Activated T-helper 1 cell treated with anti-CD3 and anti-CD28 coated beads, Interleukin-12 subunit alpha, Interleukin-12 subunit beta, Interleukin-2, Interleukin-4 antibody, amounts not matched to agents 30 ng/mL and 10 ng/mL and 1 ng/mL, durations not matched to agents 14 hours and 24 hours and 36 hours (primary cell): ENCODE measurements around the gene DNAJC5. TPM values are rescaled to one million over a fixed set of nuclear protein-coding genes. Genes with fewer than 3 reads are reported as not detected.

Source experiments
- DNase-seq: peaks from one replicate; pipeline ENCODE4 v3.0.0; 2021; ENCODE audit warnings: low spot score
- H3K27ac Mint-ChIP-seq: one replicate; pipeline ENCODE4 v1.8.0; 2021; ENCODE audit warnings: mild to moderate bottlenecking, mixed read lengths
- H3K27me3 Mint-ChIP-seq: one replicate; pipeline ENCODE4 v1.8.0; 2022; ENCODE audit warnings: mild to moderate bottlenecking, moderate library complexity, mixed read lengths; ENCODE audit not compliant: insufficient read depth
- H3K36me3 Mint-ChIP-seq: one replicate; pipeline ENCODE4 v1.8.0; 2021; ENCODE audit warnings: low read depth, mixed read lengths
- H3K4me1 Mint-ChIP-seq: one replicate; pipeline ENCODE4 v1.8.0; 2021; ENCODE audit warnings: low read depth, mixed read lengths
- H3K4me3 Mint-ChIP-seq: one replicate; pipeline ENCODE4 v1.8.0; 2021; ENCODE audit warnings: mild to moderate bottlenecking, moderate library complexity, mixed read lengths
- H3K9me3 Mint-ChIP-seq: one replicate; pipeline ENCODE4 v1.8.0; 2021; ENCODE audit warnings: mixed read lengths
- intact Hi-C: fragments of 100-400 bp; cut with micrococcal nuclease; formaldehyde crosslinking; loops from one replicate; pipeline ENCODE4 v1.15.1; 2024
- total RNA-seq: library from RNA; stranded (reverse); gene quantifications from 2 replicates; pipeline ENCODE4 v1.2.3, GENCODE V29; 2022

The DNAJC5 gene
- total RNA-seq, 1 donor from 2014 or later: 47.5 TPM

DNA sequence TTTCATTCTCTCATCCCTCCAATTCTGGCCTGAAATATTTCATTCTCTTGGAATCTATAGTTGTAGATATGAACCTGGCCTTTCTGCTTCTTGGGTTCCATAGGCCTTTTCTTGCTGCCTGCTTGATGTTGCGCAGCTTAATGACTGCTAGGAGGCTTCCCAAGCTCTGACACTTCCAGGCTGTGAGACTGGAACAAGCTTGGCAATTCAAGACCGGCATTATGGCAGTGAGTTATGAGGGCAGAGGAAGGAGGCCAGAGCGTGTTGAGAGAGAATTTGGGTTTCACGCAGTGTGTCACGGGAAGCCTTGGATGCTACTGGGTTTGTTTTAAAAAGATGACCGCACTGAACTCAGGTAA, 948 bp upstream of the DNAJC5 start:
- peak overlapping the region; percentile 85 for H3K27ac Mint-ChIP-seq
- peaks cover 31% of the 10 kb centered on the region for H3K36me3 Mint-ChIP-seq
- DNase-seq: no peak
- intact Hi-C loops: loop anchor here (1.0 kb wide), 2 partner anchors 266 to 341 kb away; no protein-coding TSS in a partner anchor
- peak overlapping the region; percentile 85 for H3K4me3 Mint-ChIP-seq
- peaks cover 38% of the 10 kb centered on the region for H3K4me1 Mint-ChIP-seq
- H3K27me3 Mint-ChIP-seq: no peaks in the 10 kb centered on the region
- H3K9me3 Mint-ChIP-seq: no peaks in the 10 kb centered on the region

DNA sequence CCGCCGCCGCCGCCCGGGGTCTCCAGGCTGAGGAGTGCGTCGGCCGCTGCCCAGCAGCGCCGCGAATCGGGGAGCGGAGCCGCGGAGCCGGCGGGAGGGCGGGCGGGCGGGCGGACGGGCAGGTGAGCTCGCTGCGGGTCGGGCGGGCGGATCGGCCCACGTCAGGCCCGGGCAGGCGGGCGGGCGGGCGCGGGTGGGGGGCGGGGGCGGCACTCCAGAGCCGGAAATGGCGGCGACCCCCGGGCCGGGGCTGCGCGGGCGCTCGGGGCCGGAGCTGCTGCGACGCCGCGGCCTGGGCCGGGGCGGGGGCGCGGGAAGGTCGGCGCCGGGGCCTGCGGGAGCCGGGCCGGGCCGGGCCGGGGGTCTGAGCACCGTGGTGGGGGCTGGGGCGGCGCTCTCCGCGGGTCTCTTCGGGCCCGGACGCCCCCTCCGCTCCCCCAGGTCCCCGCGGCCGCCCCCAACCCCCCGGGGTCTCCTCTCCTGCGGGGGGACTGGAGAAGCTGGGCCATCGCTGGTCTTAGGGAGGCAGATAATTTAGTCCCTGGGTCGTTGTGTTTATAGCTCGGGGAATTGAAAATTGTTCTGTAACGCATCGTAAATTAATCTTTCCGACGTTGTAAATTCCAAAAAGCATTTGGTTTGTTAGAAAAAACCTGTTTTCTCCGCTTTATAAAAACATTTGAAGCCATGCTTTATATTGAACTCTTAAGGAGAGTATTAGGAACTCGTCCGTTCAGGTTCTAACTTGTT, 451 bp downstream of the DNAJC5 start:
- Mint-ChIP-seq H3K4me3 (peak overlapping the region; percentile 89), H3K9me3 (no peaks in the 10 kb centered on the region), H3K27me3 (no peaks in the 10 kb centered on the region), H3K27ac (peak overlapping the region; percentile 96), H3K4me1 (peaks cover 42% of the 10 kb centered on the region), H3K36me3 (peaks cover 19% of the 10 kb centered on the region)
- intact Hi-C loops: loop anchor here (1.0 to 5.0 kb wide), 3 partner anchors 61 to 182 kb away; partner anchors contain the start of genes RGS19, TCEA2 and UCKL1
- no peak for DNase-seq

DNA sequence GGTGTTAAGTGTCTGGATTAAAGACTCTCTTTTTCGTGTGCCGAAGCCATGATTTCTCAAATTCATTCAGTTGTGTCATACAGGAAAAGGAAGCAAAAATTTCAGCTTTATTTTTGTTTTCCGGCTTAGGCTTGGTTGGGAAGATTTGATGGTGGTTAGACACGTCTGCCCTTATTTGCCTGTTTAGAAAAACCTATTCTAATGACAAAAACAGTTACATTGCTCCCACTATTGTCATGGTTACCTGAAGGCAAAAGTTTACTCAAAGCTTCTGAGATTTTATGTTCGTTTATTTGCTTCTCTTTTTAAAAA, 982 bp downstream of the DNAJC5 start:
- intact Hi-C loops: loop anchor here (1.0 to 5.0 kb wide), 7 partner anchors 23 to 359 kb away; partner anchors contain the start of genes PTK6, RGS19, TCEA2 and TPD52L2
- Mint-ChIP-seq H3K9me3 (no peaks in the 10 kb centered on the region), H3K4me1 (peaks cover 45% of the 10 kb centered on the region), H3K27ac (peak overlapping the region; percentile 96), H3K4me3 (peak overlapping the region; percentile 89), H3K36me3 (peaks cover 19% of the 10 kb centered on the region), H3K27me3 (no peaks in the 10 kb centered on the region)
- no peak for DNase-seq

DNA sequence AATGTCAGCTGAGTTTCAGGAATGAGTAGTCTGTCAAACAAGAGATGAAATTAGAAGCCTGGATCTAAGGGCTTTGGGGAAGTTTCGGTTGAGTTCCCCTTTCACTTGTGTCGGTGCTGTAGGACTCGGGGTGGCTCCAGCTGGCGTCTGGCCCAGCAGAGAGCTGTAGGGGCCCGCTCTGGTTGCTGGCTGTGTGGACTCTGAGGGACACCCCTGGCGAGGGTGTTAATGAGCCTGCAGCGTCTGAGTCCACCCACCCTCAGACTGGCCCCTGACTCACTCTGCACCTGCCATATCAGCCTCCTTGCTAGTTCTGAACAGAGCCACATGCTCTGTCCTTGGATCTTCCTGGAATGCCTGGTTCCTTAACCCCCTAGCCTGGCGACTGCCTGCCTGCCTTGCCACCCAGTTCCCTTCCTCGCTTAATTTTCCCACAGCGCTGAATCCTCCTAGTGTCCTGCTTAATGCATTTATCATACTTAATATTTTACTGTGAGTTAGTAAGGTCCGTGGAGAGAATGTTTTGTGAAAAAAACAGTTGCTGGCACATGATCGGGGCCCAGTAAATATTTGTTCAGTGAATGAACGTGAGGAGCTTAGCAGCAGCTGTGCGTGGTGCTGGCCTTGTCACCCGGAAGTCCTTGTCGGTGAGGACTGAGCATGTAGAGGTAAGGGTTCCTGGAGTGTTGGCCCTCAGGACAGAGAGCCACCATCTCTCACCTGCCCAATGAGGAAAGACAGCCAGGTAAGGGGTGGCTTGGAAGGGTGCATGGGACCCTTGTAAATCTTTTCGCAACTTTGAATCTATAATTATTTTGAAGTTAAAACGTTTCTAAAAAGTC, 1.6 kb downstream of the DNAJC5 start:
- H3K27ac Mint-ChIP-seq: peak overlapping the region; percentile 96
- intact Hi-C loops: loop anchor here (1.0 to 5.0 kb wide), 5 partner anchors 24 to 359 kb away; partner anchors contain the start of genes PTK6, RGS19 and TPD52L2
- no peak for DNase-seq
- H3K4me3 Mint-ChIP-seq: peak overlapping the region; percentile 89
- H3K27me3 Mint-ChIP-seq: no peaks in the 10 kb centered on the region
- no peaks in the 10 kb centered on the region for H3K9me3 Mint-ChIP-seq
- H3K4me1 Mint-ChIP-seq: peaks cover 50% of the 10 kb centered on the region
- peaks cover 18% of the 10 kb centered on the region for H3K36me3 Mint-ChIP-seq

DNA sequence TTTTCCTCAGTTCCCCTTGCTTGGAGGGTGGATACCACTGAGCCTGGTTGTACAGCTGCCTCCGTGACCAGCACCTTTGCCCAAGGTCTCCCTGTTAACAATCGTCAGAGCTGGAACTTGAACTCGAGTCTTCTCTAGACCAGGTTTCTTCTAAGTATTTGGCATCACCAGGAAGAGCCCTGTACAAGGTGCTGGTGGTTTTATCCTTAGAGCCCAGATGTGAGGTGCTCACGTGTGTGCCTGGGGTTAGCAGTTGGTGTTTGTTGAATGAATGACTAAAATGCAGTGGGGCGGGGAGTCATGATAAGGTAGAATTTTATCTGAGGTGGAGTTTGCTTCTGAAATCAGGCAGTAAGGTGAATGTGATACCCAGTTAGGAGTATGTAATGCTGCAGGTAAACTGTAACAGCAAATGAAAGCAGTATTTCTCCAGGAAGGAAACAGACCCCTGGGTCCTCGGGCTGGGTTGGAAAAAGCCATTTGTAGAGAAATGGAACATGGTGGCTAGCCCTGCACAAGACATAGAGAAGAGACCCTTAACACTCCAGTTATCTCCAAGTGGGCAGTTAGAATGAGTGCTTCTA, 3.1 kb downstream of the DNAJC5 start:
- peaks cover 17% of the 10 kb centered on the region for H3K36me3 Mint-ChIP-seq
- intact Hi-C loops: loop anchor here (2.0 to 5.0 kb wide), 2 partner anchors 25 to 179 kb away; partner anchors contain the start of gene RGS19
- no peaks in the 10 kb centered on the region for H3K9me3 Mint-ChIP-seq
- no peaks in the 10 kb centered on the region for H3K27me3 Mint-ChIP-seq
- peaks cover 60% of the 10 kb centered on the region for H3K4me1 Mint-ChIP-seq
- no peak overlapping the region for H3K27ac Mint-ChIP-seq
- peak overlapping the region; percentile 0 for H3K4me3 Mint-ChIP-seq
- no peak for DNase-seq

DNA sequence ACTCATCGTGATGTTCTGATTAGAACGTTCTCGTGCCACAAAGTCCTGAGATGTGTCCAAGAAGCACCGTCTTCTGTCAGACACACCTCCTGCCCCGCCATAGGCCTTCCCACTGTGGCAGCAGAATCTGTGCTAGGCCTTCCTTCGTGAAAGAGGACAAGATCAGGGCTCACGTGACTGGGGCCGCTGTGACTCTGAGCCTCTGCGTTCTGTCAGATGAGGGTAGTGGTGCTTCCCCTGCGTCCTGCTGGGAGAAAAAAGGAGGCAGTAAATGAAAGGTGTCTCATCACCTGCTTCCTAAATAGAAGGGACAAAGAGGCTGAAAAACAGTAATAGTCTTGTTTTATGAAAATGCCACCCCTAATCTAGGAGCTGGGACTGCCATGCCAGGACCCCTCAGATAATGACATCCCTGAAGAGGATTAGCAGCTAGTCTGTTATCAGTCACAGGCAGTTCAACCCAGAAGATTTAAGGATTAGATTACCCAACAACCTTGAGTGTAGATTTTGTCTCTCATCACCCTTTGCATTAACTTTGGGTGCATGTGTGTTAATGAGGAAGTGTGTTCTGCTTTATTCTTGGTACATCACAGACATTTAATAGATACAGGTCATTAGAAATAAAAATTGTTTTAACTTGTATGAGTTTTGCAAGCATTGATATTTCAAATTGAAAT, 4.1 kb downstream of the DNAJC5 start:
- intact Hi-C loops: loop anchor here (5.0 kb wide), 1 partner anchor 178 kb away; the partner anchor contains the start of gene RGS19
- H3K4me3 Mint-ChIP-seq: no peak overlapping the region
- DNase-seq: no peak

DNA sequence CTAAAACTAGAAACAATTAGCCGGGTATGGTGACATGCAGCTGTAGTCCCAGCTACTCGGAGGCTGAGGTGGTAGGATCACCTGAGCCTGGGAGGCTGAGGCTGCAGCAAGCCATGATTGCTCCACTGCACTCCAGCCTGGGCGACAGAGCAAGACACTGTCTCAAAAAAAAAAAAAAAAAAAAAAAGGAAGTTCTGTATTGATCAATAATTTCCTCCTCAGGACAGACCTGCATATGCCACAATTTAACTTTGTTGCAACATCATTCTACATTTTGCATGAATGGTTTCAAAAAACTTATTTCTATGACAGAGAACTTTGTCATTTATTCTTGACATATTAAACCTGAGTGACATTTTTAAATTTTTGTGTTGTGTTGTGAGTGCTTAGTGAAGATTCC, 5.5 kb downstream of the DNAJC5 start:
- no peak for DNase-seq
- no peak overlapping the region for H3K4me3 Mint-ChIP-seq
- H3K4me1 Mint-ChIP-seq: peaks cover 66% of the 10 kb centered on the region
- no peak overlapping the region for H3K27ac Mint-ChIP-seq
- H3K27me3 Mint-ChIP-seq: no peaks in the 10 kb centered on the region
- H3K9me3 Mint-ChIP-seq: no peaks in the 10 kb centered on the region
- H3K36me3 Mint-ChIP-seq: peaks cover 17% of the 10 kb centered on the region
- intact Hi-C loops: no loop called here

More for the DNA sequence above, 4.1 kb downstream of the DNAJC5 start:
- Mint-ChIP-seq H3K9me3 (no peaks in the 10 kb centered on the region), H3K27ac (peak overlapping the region; percentile 34), H3K27me3 (no peaks in the 10 kb centered on the region), H3K4me1 (peaks cover 64% of the 10 kb centered on the region), H3K36me3 (peaks cover 17% of the 10 kb centered on the region)

DNA sequence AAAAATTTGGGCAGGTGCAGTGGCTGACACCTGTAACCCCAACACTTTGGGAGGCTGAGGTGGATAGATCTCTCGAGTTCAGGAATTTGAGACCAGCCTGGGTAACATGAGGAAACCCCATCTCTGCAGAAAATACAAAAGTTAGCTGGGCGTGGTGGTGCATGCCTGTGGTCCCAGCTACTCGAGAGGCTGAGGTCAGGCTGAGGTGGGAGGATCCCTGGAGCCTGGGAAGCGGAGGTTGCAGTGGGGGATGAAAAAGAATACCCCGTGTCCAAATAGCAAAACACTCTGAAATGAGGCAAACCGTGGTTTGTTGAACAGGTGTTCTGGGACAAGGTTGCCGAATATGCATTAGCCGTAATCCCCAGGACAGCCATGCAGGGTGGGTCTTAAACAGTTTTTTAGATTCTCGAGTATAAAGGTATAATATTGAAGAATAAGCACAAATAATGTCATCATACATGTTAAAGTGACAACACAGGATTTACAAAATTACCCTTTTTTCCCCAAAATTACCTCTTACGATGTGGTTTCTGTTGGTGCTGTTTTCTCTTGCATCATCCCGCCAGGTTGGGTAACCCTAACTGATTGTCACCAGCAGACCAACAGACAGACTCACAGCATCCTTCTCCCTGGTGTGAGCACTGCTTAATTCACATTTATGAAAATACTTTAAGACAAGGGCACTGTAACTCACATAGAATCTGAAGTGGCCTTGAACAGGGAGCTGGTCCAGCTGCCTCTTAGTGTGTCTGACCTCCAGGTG, 9.1 kb downstream of the DNAJC5 start:
- H3K27me3 Mint-ChIP-seq: no peaks in the 10 kb centered on the region
- peaks cover 39% of the 10 kb centered on the region for H3K4me1 Mint-ChIP-seq
- intact Hi-C loops: no loop called here

DNA sequence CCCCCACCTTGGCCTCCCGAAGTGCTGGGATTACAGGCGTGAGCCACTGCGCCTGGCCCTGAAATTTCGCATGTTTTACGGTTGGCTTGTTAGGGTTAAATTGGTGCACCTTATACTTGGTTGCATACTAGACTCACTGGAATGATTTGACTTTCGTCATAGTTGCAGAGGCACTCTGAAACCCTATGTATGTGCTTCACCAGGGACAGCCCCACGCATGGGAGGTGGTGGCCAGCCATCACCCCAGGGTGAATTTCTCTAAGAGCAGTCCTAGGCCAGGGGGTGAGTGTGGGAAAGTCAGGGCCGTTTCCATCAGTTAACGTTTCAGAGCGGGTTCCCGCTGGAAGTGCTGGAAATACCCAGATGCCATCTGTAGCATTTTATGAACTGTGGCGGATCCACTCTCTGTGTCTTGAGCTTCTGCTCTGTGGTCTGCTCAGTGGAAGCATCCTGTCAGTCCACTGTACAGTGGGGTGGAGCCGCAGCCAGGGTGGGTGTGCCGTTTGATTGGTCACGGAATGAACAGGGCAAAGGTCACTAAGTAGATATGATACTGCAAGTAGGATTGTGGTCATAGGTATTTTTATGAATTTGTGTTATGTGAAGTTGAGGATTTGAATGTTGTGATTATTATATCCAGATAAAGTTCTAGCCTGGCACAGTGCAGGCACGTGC, 13.2 kb downstream of the DNAJC5 start:
- Mint-ChIP-seq H3K27me3 (no peaks in the 10 kb centered on the region), H3K9me3 (no peaks in the 10 kb centered on the region), H3K4me3 (no peak overlapping the region), H3K4me1 (peaks cover 37% of the 10 kb centered on the region), H3K27ac (peak overlapping the region; percentile 52), H3K36me3 (peaks cover 9% of the 10 kb centered on the region)
- DNase-seq: no peak
- intact Hi-C loops: no loop called here

More for the DNA sequence above, 9.1 kb downstream of the DNAJC5 start:
- Mint-ChIP-seq H3K27ac (peak overlapping the region; percentile 48), H3K9me3 (no peaks in the 10 kb centered on the region), H3K36me3 (no peaks in the 10 kb centered on the region), H3K4me3 (no peak overlapping the region)
- DNase-seq: no peak

DNA sequence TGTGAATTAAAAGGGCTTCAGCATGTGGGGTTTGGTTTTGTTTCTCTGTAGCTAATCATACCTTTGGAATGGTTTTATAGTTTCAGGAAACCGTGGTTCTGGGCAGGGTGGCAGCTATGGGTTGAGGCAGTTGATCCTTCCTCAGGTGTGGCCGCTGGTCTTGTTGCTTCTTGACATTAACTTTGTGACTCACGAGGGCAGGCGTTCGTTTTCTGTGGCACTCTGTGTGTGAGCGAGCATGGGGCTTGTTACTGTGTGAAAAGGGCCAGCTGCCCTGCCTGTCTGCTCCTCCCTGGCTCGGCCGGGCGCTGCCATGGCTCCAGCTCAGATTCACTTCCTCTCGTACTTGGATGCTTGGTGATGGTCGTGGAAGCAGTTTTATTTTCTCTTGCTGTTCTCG, 16.2 kb downstream of the DNAJC5 start:
- peak overlapping the region; percentile 77 for H3K27ac Mint-ChIP-seq
- H3K36me3 Mint-ChIP-seq: peaks cover 17% of the 10 kb centered on the region
- peaks cover 29% of the 10 kb centered on the region for H3K4me1 Mint-ChIP-seq
- DNase-seq: no peak
- no peak overlapping the region for H3K4me3 Mint-ChIP-seq
- peaks cover 1% of the 10 kb centered on the region for H3K9me3 Mint-ChIP-seq
- H3K27me3 Mint-ChIP-seq: no peaks in the 10 kb centered on the region
- intact Hi-C loops: no loop called here

DNA sequence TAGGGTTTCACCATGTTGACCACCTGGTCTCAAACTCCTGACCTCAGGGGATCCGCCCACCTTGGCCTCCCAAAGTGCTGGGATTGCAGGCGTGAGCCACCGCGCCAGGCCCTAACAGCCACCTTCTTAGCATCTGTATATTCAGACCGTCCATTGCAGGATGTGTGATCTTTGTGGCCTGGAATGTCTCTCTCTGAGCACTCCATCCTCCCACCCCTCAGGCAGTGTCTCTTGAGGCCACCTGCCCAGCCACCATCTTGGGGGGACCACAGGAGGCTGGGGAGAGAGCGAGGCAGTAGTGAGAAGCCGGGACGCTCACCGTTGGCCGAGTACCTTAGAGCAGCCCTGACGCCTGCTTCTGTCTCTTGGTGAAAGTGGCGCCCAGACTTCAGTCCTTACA, 18.8 kb downstream of the DNAJC5 start:
- intact Hi-C loops: no loop called here
- H3K4me3 Mint-ChIP-seq: no peak overlapping the region
- DNase-seq: no peak
- H3K9me3 Mint-ChIP-seq: peaks cover 4% of the 10 kb centered on the region
- H3K36me3 Mint-ChIP-seq: peaks cover 25% of the 10 kb centered on the region
- no peak overlapping the region for H3K27ac Mint-ChIP-seq
- H3K27me3 Mint-ChIP-seq: no peaks in the 10 kb centered on the region
- peaks cover 23% of the 10 kb centered on the region for H3K4me1 Mint-ChIP-seq
